SH-SY5Y (cell line): Measurements from ENCODE around the gene SPTLC2.

ENCODE experiments used
- GATA2 ChIP-seq: IDR thresholded peaks from 2 replicates; pipeline ENCODE4 v1.6.1; 2011; ENCODE audit warnings: mild to moderate bottlenecking, low read depth, low read length
- GATA3 ChIP-seq: IDR thresholded peaks from 2 replicates; pipeline ENCODE4 v1.6.1; 2011; ENCODE audit warnings: low read depth, mild to moderate bottlenecking, low read length, moderate library complexity

GRCh38 chr14:77582511-77582910 is 33.9 kb downstream of the SPTLC2 start:
- TF ChIP-seq GATA3 (no peak), GATA2 (no peak)
